Measurements from ENCODE around the gene OAS1.
A peak's percentile ranks its signal among the peaks of the same experiment; 100 is the strongest.
"Not testable (repeated sequence)": the region's sequence is repeated elsewhere in the genome, so short reads cannot be mapped to it uniquely, and the experiment has no call there.

OAS1 gene

GRCh38 chr12:112937741-112938719 lies 31.3 kb downstream of the OAS1 start, which contains the start of gene OAS3:
OAS3 (plus strand) TSS chr12:112938474; CDS start chr12:112938531, 57 bp downstream.
- peak; percentile 60 for DNase-seq

DNA sequence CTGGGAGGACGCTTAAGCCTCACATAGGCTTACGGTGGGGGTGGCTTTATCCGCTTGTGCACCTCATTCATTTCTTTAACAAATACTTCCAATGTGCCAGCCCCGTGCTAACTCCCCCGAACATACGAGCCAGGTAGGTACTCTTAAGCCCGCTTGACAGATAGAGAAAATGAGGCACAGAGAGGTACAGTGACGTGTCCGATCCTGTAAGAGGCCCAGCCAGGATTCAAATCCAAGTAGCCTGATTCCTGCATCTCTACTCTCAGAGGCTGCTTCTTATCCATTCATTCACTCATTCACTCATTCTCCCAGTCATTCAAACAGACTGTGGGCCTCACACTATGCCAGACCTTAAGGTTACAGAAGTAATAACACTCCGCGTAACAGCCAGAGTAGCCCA lies 32.0 kb downstream of the OAS1 start:
- DNase-seq = no peak

DNA sequence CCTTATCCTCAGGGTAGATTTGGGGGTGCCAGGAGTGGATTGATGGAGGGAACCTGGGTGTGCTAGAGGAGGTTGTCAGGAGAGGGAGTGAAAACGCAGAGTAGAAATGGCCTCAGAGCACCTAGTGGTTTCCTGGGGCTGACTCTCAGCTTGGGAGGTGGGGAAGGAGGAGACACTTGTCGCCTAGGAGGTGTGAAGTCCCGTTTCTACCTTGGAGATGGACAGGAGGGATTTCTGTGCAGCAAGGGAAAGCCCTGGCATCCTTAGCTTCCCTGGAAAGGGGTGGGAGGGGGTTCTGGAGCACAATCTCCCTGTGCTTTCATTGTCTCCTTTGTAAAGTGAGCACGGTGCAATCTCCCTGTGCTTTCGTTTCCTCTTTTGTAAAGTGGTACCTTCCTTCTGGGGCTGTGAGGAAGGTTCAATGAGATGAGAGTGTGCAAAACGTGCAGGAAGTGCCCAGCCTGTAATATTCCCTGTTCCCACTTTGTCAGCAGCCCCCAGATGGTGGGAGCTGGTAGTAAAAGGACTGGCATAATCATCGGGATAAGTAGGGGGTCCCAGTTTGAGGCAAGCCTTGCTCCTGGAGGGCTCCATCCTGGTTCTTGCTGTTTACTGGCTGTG lies 33.1 kb downstream of the OAS1 start:
- DNase-seq = no peak

DNA sequence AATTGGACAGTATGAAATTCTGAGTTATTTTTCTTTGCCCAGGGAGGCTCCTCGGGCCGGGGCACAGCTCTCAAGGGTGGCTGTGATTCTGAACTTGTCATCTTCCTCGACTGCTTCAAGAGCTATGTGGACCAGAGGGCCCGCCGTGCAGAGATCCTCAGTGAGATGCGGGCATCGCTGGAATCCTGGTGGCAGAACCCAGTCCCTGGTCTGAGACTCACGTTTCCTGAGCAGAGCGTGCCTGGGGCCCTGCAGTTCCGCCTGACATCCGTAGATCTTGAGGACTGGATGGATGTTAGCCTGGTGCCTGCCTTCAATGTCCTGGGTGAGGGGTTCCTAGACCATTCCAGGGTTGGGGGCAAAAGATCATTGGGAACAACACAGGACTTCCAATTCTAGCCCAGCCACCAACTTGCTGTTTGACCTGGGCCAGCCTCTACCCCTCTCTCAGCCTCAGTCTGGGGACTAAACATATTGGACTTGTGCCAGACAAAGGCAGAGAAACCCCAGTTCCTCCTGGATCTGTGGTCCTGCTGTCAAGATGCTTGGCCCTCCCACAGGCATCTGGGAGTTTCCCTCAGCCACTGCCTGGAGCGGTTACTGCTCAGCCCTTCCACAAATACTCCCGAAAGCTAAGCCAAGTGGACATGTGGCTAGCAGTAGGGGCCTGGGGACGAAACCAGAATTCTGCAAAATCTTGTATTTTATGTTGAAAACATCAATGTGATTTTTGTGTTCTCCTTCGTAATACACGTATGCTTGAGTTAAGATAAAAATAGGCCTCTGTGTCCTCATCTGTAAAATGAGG lies 35.0 kb downstream of the OAS1 start:
- DNase-seq = no peak

GRCh38 chr12:112942572-112942971 lies 35.8 kb downstream of the OAS1 start:
- DNase-seq = no peak

DNA sequence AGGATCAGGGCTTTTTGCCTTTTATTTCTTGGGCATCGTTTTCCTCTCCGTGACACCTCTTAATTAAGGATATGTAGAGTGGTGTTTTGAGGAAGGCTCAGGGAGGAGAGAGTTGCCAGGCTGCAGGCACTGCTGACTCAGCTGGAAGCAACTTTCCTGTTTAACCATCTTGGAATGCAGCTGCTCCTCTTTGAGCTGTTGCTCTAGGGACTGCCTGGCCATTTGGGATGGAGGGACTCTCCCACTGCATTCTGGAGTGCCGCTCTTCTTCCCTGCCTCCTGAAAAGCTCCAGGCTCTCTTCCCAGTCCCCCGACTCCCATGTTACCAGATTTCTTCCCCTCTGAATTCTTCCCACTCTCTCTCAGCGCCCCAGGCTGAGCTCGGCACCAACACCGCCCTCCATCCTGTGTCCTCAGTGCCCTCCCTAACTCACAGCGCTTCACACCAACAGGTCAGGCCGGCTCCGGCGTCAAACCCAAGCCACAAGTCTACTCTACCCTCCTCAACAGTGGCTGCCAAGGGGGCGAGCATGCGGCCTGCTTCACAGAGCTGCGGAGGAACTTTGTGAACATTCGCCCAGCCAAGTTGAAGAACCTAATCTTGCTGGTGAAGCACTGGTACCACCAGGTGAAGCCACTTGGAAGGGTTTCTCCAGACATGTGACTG lies 37.4 kb downstream of the OAS1 start:
- DNase-seq = no peak

GRCh38 chr12:112945515-112945914 lies 38.8 kb downstream of the OAS1 start:
- no peak for DNase-seq

DNA sequence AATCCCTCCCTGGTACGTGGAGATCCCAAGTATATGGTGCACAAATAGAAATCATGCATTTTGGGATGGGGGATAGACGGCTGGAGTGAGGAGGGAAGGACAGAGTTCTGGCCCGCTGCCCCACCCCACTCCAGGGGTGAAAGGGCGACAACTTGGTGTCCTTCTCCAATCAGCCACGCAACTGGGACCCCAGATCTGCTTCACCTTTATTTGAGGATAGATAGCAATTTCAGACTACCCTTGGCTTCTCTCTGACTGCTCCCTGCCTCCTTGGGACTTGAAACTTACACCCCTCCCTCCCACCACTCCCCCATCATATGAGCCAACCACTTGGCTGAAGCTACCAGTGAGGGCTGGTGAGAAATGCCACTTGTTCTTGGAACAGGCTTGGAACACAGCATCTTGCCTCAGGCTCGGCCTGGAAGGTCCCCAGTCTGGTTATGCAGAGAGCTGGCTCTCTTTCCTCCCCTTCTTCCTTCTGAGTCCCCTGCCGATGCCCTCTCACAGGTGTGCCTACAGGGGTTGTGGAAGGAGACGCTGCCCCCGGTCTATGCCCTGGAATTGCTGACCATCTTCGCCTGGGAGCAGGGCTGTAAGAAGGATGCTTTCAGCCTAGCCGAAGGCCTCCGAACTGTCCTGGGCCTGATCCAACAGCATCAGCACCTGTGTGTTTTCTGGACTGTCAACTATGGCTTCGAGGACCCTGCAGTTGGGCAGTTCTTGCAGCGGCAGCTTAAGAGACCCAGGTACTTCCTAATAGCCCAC lies 39.7 kb downstream of the OAS1 start:
- no peak for DNase-seq

GRCh38 chr12:112947314-112947713 lies 40.6 kb downstream of the OAS1 start:
- no peak for DNase-seq

GRCh38 chr12:112947761-112948160 lies 41.0 kb downstream of the OAS1 start:
- DNase-seq = no peak

DNA sequence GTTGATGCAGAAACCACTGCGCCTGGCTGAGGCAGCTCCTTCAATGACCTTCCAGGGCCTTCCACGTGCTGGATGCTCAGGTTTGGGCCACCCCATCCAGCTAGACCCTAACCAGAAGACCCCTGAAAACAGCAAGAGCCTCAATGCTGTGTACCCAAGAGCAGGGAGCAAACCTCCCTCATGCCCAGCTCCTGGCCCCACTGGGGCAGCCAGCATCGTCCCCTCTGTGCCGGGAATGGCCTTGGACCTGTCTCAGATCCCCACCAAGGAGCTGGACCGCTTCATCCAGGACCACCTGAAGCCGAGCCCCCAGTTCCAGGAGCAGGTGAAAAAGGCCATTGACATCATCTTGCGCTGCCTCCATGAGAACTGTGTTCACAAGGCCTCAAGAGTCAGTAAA lies 42.0 kb downstream of the OAS1 start:
- DNase-seq = no peak

GRCh38 chr12:112950701-112951100 lies 43.9 kb downstream of the OAS1 start:
- no peak for DNase-seq

DNA sequence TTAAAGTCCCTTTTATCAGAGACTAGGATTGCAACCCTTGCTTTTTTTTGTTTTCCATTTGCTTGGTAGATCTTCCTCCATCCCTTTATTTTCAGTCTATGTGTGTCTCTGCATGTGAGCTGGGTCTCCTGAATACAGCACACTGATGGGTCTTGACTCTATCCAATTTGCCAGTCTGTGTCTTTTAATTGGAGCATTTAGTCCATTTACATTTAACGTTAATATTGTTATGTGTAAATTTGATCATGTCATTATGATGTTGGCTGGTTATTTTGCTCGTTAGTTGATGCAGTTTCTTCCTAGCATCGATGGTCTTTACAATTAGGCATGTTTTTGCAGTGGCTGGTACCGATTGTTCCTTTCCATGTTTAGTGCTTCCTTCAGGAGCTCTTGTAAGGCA lies 50.4 kb downstream of the OAS1 start:
- DNase-seq = not testable (repeated sequence)

DNA sequence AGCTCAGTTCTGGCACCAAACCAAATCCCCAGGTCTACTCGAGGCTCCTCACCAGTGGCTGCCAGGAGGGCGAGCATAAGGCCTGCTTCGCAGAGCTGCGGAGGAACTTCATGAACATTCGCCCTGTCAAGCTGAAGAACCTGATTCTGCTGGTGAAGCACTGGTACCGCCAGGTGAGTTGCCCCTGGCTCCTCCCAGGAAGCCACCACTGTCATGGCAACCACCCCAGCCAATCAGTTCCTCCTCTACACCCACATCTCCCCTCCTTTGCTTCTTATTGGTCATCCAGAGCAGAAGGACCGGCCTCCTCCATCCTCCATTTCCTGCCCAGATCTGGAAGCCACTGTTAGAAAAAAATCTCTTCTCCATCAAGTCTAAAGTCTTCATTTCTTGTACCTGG lies 54.3 kb downstream of the OAS1 start:
- no peak for DNase-seq

DNA sequence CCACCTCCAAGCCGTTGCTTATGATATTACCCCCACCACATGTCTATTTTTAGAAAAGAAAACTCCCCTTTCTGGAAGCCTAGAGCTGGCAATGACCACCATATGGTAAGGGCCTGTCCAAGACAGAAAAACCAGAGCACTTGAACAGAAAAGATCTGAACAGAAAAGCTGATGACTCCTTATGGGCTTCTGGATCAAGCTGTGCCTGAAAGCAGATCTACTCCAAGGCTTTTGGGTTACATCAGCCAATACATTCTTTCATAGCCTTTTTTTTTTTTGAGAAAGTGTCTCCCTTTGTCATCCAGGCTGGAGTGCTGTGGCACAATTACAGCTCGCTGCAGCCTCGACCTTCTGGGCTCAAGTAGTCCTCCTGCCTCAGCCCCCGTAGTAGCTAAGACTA lies 54.8 kb downstream of the OAS1 start:
- DNase-seq = no peak

GRCh38 chr12:112962561-112962960 lies 55.8 kb downstream of the OAS1 start:
- DNase-seq = no peak

DNA sequence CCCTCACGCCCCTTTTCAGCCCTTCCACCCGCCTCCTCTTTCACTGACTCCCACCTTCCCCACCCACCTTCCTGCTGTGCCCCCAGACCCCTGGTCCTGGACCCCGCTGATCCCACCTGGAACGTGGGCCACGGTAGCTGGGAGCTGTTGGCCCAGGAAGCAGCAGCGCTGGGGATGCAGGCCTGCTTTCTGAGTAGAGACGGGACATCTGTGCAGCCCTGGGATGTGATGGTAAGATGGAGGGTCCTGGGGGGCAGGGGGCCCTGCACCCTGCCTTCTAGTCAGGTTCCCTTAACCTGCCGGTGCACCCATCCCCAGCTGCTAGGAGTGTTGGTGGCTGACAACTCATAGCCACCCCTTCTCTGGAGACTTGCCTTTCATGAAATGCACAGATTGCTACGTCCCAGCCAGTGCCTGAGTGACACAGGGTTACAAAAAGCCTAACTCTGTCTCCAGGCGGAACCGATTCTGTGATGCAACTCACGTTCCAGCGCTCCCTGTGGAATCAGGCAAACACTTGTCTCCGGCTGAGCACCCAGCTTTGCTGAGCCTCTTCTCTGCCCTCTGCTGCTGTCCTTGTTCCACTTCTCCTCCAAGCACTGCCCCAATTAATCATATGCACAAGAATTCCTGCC lies 56.6 kb downstream of the OAS1 start:
- DNase-seq = no peak

DNA sequence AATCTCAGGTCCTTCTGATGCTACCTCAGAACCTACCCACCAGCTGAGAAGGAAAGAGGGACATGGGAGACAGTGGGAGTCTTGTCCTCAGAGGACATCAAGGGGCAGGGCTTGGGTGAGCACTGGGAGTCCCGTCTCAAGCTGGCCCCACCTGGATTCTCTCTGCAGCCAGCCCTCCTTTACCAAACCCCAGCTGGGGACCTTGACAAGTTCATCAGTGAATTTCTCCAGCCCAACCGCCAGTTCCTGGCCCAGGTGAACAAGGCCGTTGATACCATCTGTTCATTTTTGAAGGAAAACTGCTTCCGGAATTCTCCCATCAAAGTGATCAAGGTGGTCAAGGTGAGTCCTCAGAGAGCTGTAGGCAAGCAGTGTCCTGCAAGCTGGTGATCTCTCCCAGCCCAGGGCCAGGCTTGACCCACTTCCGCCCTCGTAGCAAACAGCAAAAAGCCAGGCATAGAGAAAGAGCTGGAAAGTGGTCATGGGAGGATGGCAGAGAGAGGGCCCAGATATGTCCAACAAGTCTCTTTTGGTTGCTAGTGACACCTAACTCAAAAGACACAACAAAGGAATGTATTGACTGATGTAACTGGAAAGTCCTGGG lies 57.4 kb downstream of the OAS1 start:
- DNase-seq = no peak

DNA sequence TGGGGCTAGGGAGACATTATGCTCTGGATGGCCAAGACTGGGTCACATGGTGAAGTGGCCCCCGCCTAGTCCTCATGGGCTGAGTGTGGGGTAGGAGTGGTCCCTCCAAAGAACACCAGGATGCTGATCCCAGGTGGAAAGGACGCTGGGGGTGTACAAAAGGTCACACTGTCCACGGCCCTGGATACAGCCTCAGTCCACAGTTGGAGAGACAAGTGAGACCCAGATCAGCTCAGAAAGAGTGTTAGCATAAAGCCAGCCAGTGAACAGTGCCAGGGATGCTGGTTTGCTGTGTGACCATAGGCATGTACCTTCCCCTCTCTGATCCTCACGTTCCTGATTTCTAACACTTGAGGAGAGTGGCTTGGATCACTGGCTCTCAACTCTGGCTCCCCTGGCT lies 58.2 kb downstream of the OAS1 start:
- no peak for DNase-seq

GRCh38 chr12:112965643-112966042 lies 58.9 kb downstream of the OAS1 start:
- no peak for DNase-seq

GRCh38 chr12:112967306-112967705 lies 60.5 kb downstream of the OAS1 start:
- DNase-seq = no peak

Measured in fibroblast of skin of abdomen (primary cell).